MV-4-11 (cell line): ENCODE data around the gene ABCA12.

Experiments
- DNase-seq: peaks from one replicate; lab custom pipeline; 2025; lab: John Stamatoyannopoulos, UW

ABCA12 gene

DNA sequence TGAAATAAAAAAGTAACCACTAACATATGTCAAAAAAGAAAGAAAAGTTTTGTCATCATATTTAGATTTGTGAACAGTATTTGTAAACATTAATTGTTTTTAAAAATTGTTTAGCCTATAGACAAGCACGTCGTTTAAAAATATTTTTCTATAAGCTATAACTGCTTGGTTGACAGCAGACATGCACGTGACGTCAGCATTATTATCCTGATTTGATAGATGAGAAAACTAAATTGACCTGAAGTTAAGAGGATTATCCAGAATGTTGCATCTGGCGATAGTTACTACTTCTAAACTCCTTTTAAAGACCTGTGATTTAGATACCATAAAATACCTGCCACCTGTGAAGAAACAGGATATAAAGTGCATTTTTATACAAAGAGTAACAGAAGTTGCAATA, 172.0 kb downstream of the ABCA12 start:
- no peak for DNase-seq

DNA sequence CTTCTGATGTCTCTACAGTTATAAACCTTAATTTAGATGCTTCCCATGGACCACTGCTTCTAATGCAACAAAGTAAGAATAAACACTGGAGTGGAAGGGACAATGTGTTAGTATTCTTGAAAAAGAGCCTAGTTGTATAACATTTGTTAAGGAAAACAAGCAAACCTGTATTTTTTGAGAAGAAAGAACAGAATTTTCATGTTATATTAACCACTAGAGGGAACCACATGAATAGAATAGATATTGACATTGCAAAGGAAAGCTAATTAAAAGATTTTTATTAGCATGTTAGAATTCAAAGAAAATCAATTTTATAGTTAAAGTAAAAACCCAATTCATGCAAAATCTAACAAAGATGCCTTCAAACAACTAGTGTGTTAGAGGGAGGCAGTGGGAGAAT, 177.7 kb downstream of the ABCA12 start:
- DNase-seq = no peak

DNA sequence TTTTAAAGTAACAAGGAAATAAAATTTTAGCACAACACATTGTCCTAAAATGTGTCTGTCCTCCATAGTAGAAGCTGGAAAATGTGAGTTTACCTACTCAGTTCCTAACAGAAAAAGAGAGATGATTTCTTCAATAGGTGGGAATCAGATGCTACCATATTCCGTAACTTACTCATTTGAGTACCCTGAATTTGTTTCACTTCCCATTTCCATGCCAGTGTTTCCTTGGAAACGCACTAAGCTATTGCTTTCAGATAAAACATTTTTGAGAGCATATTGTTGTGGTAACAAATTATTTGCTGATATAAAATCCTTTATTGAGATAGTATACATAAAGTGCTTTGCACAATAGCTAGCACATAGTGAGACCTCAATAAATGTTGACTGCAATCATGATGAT, 191.5 kb downstream of the ABCA12 start:
- DNase-seq = peak; percentile 68

DNA sequence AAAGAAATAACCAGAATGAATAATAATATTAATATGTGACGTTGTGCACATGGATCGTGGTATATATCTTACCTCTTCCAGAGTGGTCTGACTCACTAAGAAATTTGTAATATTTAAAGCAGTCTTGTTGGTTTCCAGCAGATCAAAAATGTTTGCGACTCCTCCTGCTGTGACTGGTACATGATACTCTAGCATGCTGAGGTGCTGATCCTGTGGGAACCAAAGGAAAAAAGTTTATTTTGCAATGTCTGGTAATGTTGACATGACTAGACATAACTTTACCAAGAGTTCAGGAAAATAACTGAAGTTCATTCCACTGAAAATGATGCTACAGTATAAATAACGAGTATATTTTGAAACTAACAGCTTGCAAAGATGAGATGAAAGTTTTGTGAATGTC, 204.4 kb downstream of the ABCA12 start:
- no peak for DNase-seq

DNA sequence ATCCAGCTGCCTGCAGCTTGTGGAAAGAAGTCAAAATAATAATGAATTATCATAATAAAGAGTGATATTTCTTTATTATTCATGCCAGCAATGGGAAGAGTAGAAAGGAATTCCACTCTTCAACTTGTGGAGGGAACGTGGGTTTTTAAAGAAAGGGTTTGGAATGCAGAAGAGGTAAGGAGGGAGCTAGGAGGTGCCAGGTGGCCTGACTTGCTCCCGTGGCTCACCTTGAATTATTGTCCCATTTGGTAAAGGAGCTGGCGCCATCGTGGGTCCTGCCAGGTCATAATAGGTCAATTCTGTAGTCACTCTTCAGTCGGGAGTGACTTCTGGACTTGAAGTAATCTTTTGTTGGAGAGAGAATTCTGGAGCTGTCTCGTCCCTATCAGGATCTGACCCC, 233.8 kb downstream of the ABCA12 start:
- DNase-seq = no peak

DNA sequence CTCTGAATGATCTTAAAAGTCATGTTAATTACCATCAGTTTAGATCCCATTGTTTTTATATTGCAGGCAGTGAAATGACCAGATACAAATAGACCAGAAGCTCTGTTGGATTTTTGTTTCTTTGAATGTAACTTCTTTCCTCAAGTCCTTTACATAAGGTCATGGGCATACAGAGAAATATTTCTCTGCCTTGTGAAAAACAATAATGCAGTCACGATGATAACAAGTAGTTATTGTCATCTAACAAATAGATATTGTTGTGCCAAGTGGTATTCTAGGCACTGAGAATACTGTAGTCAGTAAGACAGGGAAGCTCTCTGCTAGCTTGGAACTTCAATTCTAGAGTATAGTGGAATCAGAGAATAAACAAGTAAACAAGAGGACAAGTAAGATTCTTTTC, 234.2 kb downstream of the ABCA12 start:
- DNase-seq = no peak

DNA sequence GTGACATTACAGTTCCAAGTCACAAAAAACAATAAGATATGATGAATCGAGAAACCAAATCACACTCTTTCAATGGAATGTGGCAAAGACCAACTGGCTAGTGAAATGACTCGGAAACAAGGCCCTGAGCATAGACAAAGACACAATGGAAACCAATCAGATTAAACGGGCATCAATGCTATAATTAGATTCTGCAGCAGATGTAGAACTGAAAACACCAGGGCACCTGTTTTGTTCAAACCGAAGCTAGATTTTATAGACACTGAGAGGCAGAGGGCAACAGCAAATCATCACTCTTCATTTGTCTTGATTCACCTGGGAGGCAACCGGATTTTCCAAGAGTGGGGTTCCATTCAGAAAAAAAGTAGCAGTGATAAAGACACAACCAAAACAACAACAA, 236.1 kb downstream of the ABCA12 start:
- DNase-seq = no peak

DNA sequence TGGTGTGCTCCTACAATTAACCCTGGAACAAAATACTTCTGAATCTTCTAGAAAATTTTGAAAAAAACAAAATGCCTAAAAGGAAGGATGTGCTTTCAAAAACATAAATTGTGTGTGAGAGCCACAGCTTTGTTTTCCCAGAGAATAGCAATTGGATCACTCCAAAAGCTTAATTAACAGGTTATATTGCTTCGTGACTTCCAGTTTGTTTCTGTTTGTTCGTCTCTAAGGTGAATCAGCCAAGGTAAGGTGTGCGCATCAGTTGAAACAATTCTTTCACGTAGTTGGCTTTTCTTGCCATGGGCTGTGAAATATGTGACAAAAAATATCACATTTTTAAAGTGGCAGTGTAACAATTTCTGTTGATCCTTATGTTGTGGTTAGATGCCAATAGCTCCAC, 238.7 kb downstream of the ABCA12 start:
- DNase-seq = no peak

DNA sequence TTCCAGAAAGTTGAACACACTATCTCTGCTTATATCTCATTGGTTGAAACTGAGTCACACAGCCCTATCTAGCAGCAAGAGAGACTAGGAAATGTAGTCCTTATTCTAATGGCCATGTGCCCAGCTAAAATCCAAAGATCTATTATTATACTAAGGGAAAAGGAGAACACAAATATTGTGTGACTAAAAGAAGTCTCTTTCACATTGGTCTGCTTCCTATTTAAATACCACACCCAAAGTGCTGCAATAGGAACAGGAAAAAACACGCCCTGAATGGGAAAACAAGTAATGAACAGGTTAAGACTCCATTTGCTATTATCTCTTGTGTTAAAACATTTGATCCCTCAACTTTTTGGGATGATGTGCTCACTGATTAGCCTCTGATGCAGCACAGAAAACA, 242.2 kb downstream of the ABCA12 start:
- DNase-seq = no peak

DNA sequence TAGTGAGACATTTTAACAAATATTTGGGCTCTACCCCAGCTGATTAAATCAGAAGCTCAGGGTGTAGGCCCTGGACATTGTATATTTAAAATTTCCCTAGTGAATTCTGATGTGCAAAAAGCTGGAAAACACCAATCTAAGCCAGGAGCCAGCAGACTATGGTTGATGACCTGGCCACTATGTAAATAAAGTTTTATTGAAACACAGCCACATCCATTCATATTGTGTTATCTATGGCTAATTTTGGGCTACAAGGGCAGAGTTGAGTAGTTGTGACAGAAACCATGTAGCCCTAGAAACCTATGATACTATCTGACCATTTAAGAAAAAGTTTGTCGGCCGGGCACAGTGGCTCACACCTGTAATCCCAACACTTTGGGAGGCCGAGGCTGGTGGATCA, 243.0 kb downstream of the ABCA12 start:
- no peak for DNase-seq

DNA sequence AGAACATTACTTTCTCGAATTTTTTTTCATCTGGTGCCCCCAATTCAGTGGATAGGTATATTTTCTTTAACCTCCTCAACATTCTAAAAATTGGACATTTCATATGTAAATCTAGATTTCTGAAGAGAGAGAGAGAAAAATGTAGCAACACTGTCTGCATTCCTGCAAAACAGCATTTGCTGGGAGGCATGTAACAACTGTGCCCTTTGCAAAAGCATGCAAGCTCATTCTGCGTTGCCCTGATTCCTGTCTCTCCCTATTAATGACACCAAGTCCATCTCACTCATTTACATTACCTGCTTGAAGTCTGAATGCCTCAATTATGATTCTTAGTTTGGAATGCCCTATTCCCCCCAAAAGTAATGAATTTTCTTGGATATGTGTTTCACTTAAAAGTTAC, 249.1 kb downstream of the ABCA12 start:
- DNase-seq = no peak

DNA sequence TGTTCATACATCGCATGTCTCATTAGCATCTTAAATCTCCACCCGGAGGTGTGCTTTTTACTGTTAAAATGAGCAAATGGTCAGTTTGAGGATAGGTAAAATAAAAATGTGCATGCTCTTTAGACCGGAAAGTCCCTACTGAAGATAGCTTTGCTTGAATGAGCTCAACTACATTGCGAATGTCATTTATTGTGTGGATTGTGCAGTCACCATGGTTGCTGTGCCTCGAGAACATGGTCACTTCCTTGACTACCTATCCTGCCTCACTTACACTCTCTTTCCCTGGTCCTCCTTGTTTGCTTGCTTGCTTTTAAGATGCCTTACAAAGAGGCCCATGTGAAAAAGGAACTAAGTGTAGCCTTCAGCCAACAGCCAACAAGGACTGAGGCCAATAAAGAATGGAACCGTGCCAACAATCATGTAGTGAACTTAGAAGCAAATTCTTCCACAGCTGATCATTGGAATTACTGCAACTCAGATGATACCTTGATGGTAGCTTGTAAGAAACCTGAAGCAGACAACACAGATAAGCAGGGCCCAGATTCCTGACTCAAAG, 256.7 kb downstream of the ABCA12 start:
- no peak for DNase-seq
